Measurements from ENCODE around the gene DNMT3A.

GRCh38 chr2:25265001-25265400 lies 76.7 kb downstream of the DNMT3A start:
- no peak for TF ChIP-seq CTCF (IDR thresholded peaks at IDR 0.05 in 8 of 11, conservative IDR thresholded peaks at IDR 0.05 in 3 of 11)
- TF ChIP-seq POLR2A (IDR thresholded peaks at IDR 0.05) = no peak
